PC-3 (cell line): ENCODE measurements around the gene SSNA1. TPM values are rescaled to one million over a fixed set of nuclear protein-coding genes. Genes with fewer than 3 reads are reported as not detected.

Experiments used
- ATAC-seq: fragments of 200-7000 bp; cut with Tn5 transposase; 2 replicates; pipeline ENCODE4 v1.9.1; 2020; ENCODE audit warnings: mild to moderate bottlenecking, moderate library complexity
- BruUV-seq: library from RNA; stranded (reverse); fragments of 400-500 nt; replicated peaks from 2 replicates; lab custom pipeline; 2021; lab: Mats Ljungman, UMichigan
- CTCF ChIA-PET: fragments of 300-600 bp; sonication (Branson Sonifier 250); formaldehyde crosslinking; loops from one replicate; lab custom pipeline; 2022; ENCODE audit warnings: antibody characterized with exemption; lab: Charles Lee
- POLR2A ChIA-PET: fragments of 300-600 bp; sonication (Branson Sonifier 250); formaldehyde crosslinking; loops from one replicate; lab custom pipeline; 2022; ENCODE audit warnings: antibody characterized with exemption; ENCODE audit not compliant: unreplicated experiment; lab: Charles Lee
- DNase-seq: peaks from one replicate; pipeline ENCODE4 v3.0.0-alpha.2; 2015
- H2AFZ ChIP-seq: fragments of 300-600 bp; sonication (generic); 2 replicates; pipeline ENCODE4 v1.6.0; 2016; ENCODE audit warnings: antibody characterized with exemption, low read length
- H3F3A ChIP-seq: fragments of 300-600 bp; sonication (generic); one replicate; pipeline ENCODE4 v1.6.0; 2017; ENCODE audit warnings: antibody characterized with exemption, low read length, control low read depth, mild to moderate bottlenecking; ENCODE audit not compliant: unreplicated experiment
- H3K27ac ChIP-seq: fragments of 300-600 bp; sonication (generic); 2 replicates; pipeline ENCODE4 v1.5.1; 2016; ENCODE audit warnings: mild to moderate bottlenecking, low read length
- H3K27me3 ChIP-seq: fragments of 300-600 bp; sonication (generic); 2 replicates; pipeline ENCODE4 v1.6.1; 2016; ENCODE audit warnings: low read length, mixed read lengths
- H3K36me3 ChIP-seq: fragments of 300-600 bp; sonication (generic); 2 replicates; pipeline ENCODE4 v1.6.1; 2016; ENCODE audit warnings: low read depth, mixed run types, low read length, mixed read lengths
- H3K4me1 ChIP-seq: fragments of 300-600 bp; sonication (generic); 2 replicates; pipeline ENCODE4 v1.5.1; 2016; ENCODE audit warnings: low read length; ENCODE audit not compliant: insufficient read depth
- H3K4me2 ChIP-seq: fragments of 300-600 bp; sonication (generic); 2 replicates; pipeline ENCODE4 v1.6.0; 2016; ENCODE audit warnings: low read length
- H3K4me3 ChIP-seq: fragments of 300-600 bp; sonication (generic); 2 replicates; pipeline ENCODE4 v1.5.1; 2016; ENCODE audit warnings: mild to moderate bottlenecking, low read length, mixed read lengths
- H3K79me2 ChIP-seq: fragments of 300-600 bp; sonication (generic); 2 replicates; pipeline ENCODE4 v1.6.1; 2017; ENCODE audit warnings: low read length, mixed read lengths
- H3K9ac ChIP-seq: fragments of 300-600 bp; sonication (generic); 2 replicates; pipeline ENCODE4 v1.6.0; 2016; ENCODE audit warnings: mild to moderate bottlenecking, low read length
- H3K9me2 ChIP-seq: fragments of 300-600 bp; sonication (generic); replicated peaks from 2 replicates; pipeline ENCODE4 v1.6.1; 2016; ENCODE audit warnings: mixed run types, low read length, mixed read lengths
- H3K9me3 ChIP-seq: fragments of 300-600 bp; sonication (generic); 2 replicates; pipeline ENCODE4 v1.6.1; 2016; ENCODE audit warnings: low read length, mixed read lengths
- H4K20me1 ChIP-seq: fragments of 300-600 bp; sonication (generic); 2 replicates; pipeline ENCODE4 v1.6.1; 2016; ENCODE audit warnings: low read length, mixed read lengths
- EZH2 ChIP-seq: fragments of 300-600 bp; sonication (generic); IDR thresholded peaks from one replicate; pipeline ENCODE4 v1.6.1; 2017; ENCODE audit warnings: antibody characterized with exemption, mild to moderate bottlenecking, low read length; ENCODE audit not compliant: unreplicated experiment
- EZH2phosphoT487 ChIP-seq: fragments of 300-600 bp; sonication (generic); IDR thresholded peaks from 2 replicates; pipeline ENCODE4 v1.6.1; 2018; ENCODE audit warnings: mild to moderate bottlenecking, antibody characterized with exemption, low read length, borderline replicate concordance
- intact Hi-C: fragments of 100-400 bp; cut with micrococcal nuclease; formaldehyde crosslinking; loops from 2 replicates; pipeline ENCODE4 v1.9.0; 2023
- total RNA-seq: library from RNA; depleted of rRNA; stranded (reverse); fragments of >200 nt; gene quantifications from 2 replicates; pipeline ENCODE4 v1.2.3, GENCODE V29; 2014
- TF ChIP-seq, protein P1 (sequence below): fragments of 300-600 bp; sonication (generic); conservative IDR thresholded peaks from 2 replicates; pipeline ENCODE4 v1.5.1; 2017; ENCODE audit warnings: antibody characterized with exemption, low read depth, mild to moderate bottlenecking, low read length

SSNA1 gene
- total RNA-seq, 1 experiment from 2014 or later: 123 TPM

DNA sequence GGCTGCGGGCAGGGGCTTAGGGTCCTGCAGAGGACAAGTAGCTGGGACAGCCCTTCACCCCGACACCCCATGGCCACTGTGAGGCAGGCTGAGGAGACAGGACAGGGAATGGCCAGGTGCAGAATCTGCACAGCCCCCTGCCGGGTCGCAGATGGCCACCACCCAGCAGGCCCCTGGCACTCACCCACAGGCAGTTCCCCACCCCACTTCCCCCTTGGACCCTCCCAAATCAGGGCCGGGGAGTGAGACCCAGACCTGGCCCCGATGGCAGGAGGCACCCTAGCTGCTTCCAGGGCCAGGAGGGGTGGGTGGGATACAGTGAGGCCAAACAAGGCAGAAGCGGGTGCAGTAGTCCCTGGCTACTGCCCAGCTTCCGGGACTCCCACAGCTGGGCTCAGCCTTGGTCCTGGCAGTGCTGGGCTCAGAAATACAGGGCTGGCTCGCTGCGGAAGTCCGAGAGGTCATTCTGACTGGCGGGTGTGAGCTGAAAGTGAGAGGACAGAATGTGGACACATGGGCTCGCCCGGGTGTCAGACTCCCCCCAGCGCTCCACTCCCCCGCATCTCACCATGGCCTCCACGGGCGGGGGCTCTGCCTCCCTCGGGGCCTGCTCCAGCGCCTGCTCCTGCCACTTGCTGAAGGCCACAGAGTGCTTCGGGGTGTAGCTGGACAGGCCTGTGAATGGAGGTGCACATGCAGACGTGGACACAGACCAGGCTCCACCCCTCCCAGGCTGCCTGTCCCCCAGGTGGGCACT, 3.4 kb downstream of the SSNA1 start:
- Histone ChIP-seq H3K4me1 (peaks cover 35% of the 10 kb centered on the region), H3K27me3 (no peaks in the 10 kb centered on the region), H3K9ac (no peak overlapping the region), H3K36me3 (no peaks in the 10 kb centered on the region), H3K4me3 (no peak overlapping the region), H4K20me1 (peaks cover 11% of the 10 kb centered on the region), H3K27ac (no peak overlapping the region), H2AFZ (no peak overlapping the region), H3K9me3 (no peaks in the 10 kb centered on the region), H3K79me2 (peaks cover 32% of the 10 kb centered on the region), H3K9me2 (no peaks in the 10 kb centered on the region), H3K4me2 (no peak overlapping the region), H3F3A (no peaks in the 10 kb centered on the region)
- ChIA-PET CTCF (no interaction called here), POLR2A (no interaction called here)
- ATAC-seq (no peak), DNase-seq (no peak)
- intact Hi-C loops: no loop called here
- no TSS peak for BruUV-seq
- TF ChIP-seq, protein P1, sequence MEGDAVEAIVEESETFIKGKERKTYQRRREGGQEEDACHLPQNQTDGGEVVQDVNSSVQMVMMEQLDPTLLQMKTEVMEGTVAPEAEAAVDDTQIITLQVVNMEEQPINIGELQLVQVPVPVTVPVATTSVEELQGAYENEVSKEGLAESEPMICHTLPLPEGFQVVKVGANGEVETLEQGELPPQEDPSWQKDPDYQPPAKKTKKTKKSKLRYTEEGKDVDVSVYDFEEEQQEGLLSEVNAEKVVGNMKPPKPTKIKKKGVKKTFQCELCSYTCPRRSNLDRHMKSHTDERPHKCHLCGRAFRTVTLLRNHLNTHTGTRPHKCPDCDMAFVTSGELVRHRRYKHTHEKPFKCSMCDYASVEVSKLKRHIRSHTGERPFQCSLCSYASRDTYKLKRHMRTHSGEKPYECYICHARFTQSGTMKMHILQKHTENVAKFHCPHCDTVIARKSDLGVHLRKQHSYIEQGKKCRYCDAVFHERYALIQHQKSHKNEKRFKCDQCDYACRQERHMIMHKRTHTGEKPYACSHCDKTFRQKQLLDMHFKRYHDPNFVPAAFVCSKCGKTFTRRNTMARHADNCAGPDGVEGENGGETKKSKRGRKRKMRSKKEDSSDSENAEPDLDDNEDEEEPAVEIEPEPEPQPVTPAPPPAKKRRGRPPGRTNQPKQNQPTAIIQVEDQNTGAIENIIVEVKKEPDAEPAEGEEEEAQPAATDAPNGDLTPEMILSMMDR: no peak
- TF ChIP-seq EZH2phosphoT487 (no peak), EZH2 (no peak)

DNA sequence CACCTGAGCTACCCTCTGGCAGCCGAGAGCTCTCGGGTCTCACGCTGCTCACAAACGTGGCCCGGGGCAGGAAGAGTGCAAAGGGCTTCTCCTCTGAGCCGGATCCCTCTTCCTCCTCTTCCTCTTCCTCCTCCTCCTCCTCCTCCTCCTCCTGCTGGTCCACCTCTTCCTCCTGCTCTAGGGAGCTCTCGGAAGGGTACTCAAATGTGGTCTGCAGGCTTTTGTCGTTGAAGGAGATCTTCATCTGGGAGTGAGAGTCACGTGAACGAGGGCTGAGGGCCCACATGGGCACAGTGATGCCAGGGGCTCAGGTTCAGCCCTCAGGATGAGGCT, 3.9 kb downstream of the SSNA1 start:
- CTCF ChIA-PET: no interaction called here
- POLR2A ChIA-PET: no interaction called here
- Histone ChIP-seq H3K4me1 (peaks cover 31% of the 10 kb centered on the region), H3K27me3 (no peaks in the 10 kb centered on the region), H3K9me3 (no peaks in the 10 kb centered on the region), H3K4me2 (no peak overlapping the region), H3K27ac (no peak overlapping the region), H3F3A (no peaks in the 10 kb centered on the region), H3K36me3 (no peaks in the 10 kb centered on the region), H4K20me1 (peaks cover 11% of the 10 kb centered on the region), H3K4me3 (no peak overlapping the region), H2AFZ (no peak overlapping the region), H3K9ac (no peak overlapping the region), H3K9me2 (no peaks in the 10 kb centered on the region), H3K79me2 (peaks cover 29% of the 10 kb centered on the region)
- ATAC-seq (no peak), DNase-seq (no peak)
- intact Hi-C loops: no loop called here
- TF ChIP-seq EZH2phosphoT487 (no peak), EZH2 (no peak)
- TF ChIP-seq, protein P1: no peak
- no TSS peak for BruUV-seq

DNA sequence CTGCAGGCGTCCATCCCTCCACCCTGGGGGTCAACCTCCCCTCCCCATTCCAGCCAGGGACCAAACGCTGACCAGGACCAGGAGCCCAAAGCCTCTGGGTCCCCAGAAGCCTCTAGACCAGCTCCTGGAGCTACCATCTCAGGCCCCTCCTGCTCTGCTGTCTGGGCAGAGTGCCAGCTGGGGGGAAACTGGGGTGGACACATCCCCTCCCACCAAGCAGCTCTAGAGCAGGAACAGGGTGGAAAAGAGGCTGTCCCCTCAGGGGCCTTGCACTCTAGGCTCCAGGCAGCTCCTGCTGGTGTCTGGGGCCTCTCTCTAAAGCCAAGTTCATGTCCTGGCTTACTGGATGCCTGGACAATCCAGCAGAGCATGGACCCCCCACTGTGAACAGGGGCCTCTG, 4.4 kb downstream of the SSNA1 start:
- TF ChIP-seq EZH2: no peak
- Histone ChIP-seq H3K36me3 (no peaks in the 10 kb centered on the region), H3K4me1 (peaks cover 34% of the 10 kb centered on the region), H3K4me3 (no peak overlapping the region), H3K79me2 (peaks cover 29% of the 10 kb centered on the region), H3K9me2 (no peaks in the 10 kb centered on the region), H4K20me1 (peaks cover 11% of the 10 kb centered on the region), H3K9ac (no peak overlapping the region), H3K9me3 (no peaks in the 10 kb centered on the region), H3K27ac (no peak overlapping the region), H2AFZ (no peak overlapping the region), H3K27me3 (no peaks in the 10 kb centered on the region), H3K4me2 (no peak overlapping the region), H3F3A (no peaks in the 10 kb centered on the region)
- intact Hi-C loops: no loop called here
- ChIA-PET CTCF (no interaction called here), POLR2A (no interaction called here)
- DNase-seq (no peak), ATAC-seq (no peak)
- BruUV-seq: no TSS peak
